Lower lobe of right lung (tissue), 2 donors: Measurements from ENCODE around the gene FAM240A. TPM values are rescaled to one million over a fixed set of nuclear protein-coding genes. Genes with fewer than 3 reads are reported as not detected.

Experiments used
- ATAC-seq, 2 donors: fragments of 200-7000 bp; cut with Tn5 transposase; one replicate each; pipeline ENCODE4 v1.9.1; 2020 to 2022; ENCODE audit warnings: mild to moderate bottlenecking in 2 of 2, moderate library complexity in 2 of 2
- DNase-seq: peaks from one replicate; pipeline ENCODE4 v3.0.0-alpha.2; 2020
- H3K27ac ChIP-seq: fragments of 200-600 bp; one replicate; pipeline ENCODE4 v1.8.0; 2022
- H3K27me3 ChIP-seq: fragments of 200-600 bp; one replicate; pipeline ENCODE4 v1.8.0; 2022; ENCODE audit warnings: low read depth
- H3K36me3 ChIP-seq: fragments of 200-600 bp; one replicate; pipeline ENCODE4 v1.8.0; 2022; ENCODE audit warnings: mild to moderate bottlenecking
- H3K4me1 ChIP-seq: fragments of 200-600 bp; one replicate; pipeline ENCODE4 v1.8.0; 2022
- H3K4me3 ChIP-seq: fragments of 200-600 bp; one replicate; pipeline ENCODE4 v1.8.0; 2022; ENCODE audit warnings: mild to moderate bottlenecking
- H3K9me3 ChIP-seq: fragments of 200-600 bp; one replicate; pipeline ENCODE4 v1.8.0; 2022
- CTCF ChIP-seq: fragments of 200-600 bp; IDR thresholded peaks from one replicate; pipeline ENCODE4 v1.8.0; 2022; ENCODE audit warnings: antibody characterized with exemption, mild to moderate bottlenecking
- intact Hi-C: fragments of 100-400 bp; cut with DNase I; formaldehyde crosslinking; loops from one replicate; pipeline ENCODE4 v1.11.0; 2022
- total RNA-seq: library from RNA; stranded (reverse); fragmentation: NEBNext Ultra II Directional; extraction: Animal tissue kit (Norgen Biotek cat#: 25700); gene quantifications from one replicate; pipeline ENCODE4 v1.2.1, GENCODE V29; 2021
- donor health status: DM: no; HTN: yes; CAD: no; lungs with severe emphysema.

FAM240A gene
- total RNA-seq, 1 donor from 2014 or later = not detected

DNA sequence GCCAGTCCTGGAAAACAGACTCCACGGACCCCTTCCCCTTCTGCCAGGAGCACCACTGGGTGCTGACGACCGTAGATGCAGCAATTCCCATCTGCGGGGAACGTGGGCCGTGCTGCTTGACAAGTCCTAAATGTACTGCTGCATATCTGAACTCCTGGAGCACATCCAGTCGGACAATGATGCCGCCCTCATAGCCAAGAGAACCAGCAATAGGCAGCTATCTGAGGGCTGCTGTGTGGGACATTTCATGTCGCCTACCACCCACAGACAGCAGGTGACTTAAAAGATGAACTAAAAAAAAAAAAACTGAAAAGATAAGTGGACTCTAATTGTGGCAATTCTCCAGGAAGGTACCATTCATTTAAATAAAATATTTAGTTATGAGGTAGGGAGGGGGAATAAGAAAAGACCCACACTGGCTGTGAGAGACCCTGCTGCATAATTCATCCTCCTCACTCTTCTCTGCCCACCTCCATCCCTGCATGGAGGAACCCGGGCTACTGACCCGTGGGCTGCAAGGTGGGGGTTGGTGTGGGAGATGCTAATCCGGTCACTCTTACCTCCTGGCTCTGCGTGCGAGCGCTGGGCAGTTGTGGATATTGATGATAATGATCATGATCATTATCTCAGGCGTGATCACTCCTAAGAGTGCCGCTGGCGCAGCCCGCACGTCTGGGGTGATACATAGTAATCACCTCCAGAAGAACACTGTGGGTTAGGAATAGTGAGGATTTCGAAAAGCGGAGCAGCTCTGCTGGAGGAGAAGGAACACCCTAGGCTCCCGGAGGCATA, 52.8 kb downstream of the FAM240A start:
- Histone ChIP-seq H3K9me3 (no peaks in the 10 kb centered on the region), H3K4me3 (no peak overlapping the region), H3K27ac (no peak overlapping the region), H3K27me3 (no peaks in the 10 kb centered on the region), H3K4me1 (peaks cover 9% of the 10 kb centered on the region), H3K36me3 (no peaks in the 10 kb centered on the region)
- intact Hi-C loops = no loop called here
- TF ChIP-seq CTCF = no peak
- ATAC-seq = no peak
- peak; percentile 30 for DNase-seq

- DNase-seq = peak; percentile 29
- Histone ChIP-seq H3K4me3 (no peak overlapping the region), H3K4me1 (peaks cover 9% of the 10 kb centered on the region), H3K36me3 (peaks cover under 1% of the 10 kb centered on the region), H3K27me3 (no peaks in the 10 kb centered on the region), H3K27ac (no peak overlapping the region), H3K9me3 (no peaks in the 10 kb centered on the region)
- TF ChIP-seq CTCF = no peak
- intact Hi-C loops = no loop called here
- ATAC-seq = no peak
These were observed 53.6 kb downstream of the FAM240A start for GRCh38 chr3:46665763-46666452.

- Histone ChIP-seq H3K36me3 (peaks cover 6% of the 10 kb centered on the region), H3K27ac (no peak overlapping the region), H3K4me3 (no peak overlapping the region), H3K4me1 (peaks cover 9% of the 10 kb centered on the region), H3K27me3 (no peaks in the 10 kb centered on the region), H3K9me3 (no peaks in the 10 kb centered on the region)
- intact Hi-C loops = no loop called here
- TF ChIP-seq CTCF = no peak
- DNase-seq (peak; percentile 32), ATAC-seq (peak; percentile 1 to 8)
These were observed 54.1 kb downstream of the FAM240A start for GRCh38 chr3:46666453-46666845.

DNA sequence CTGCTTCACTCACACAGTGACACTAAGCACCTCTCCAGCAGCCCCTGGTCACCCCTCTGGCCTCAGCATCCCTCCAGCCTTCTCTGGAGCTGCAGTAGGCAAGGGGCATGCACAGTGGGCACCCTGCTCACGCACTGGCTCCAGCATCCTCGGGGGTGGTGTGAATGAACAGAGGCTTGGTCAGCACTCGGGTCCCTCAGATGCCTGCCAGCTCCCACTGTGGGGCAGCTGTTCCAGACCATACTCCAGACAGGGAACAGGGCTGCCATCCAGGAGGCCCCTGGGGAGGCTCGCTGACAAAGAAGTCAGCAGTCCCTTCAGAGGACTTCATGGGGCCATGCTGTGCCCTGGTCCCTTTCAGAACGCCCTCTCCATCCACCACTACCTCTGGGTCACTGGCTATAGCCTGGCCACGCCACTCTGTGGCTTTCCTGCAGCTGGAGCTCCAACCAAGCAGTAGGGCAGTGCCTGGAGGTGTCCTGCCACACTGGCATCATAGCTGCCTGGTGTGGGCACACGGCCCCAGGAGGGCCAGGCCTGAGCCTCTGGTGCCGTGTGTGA, 54.8 kb downstream of the FAM240A start:
- no peak for TF ChIP-seq CTCF
- ATAC-seq = no peak
- H3K4me1 ChIP-seq = peaks cover 9% of the 10 kb centered on the region
- DNase-seq = peak; percentile 35
- no peak overlapping the region for H3K4me3 ChIP-seq
- no peak overlapping the region for H3K27ac ChIP-seq
- no peaks in the 10 kb centered on the region for H3K27me3 ChIP-seq
- intact Hi-C loops = no loop called here
- no peaks in the 10 kb centered on the region for H3K9me3 ChIP-seq
- H3K36me3 ChIP-seq = peaks cover 11% of the 10 kb centered on the region

- Histone ChIP-seq H3K36me3 (peaks cover 13% of the 10 kb centered on the region), H3K9me3 (no peaks in the 10 kb centered on the region), H3K27me3 (no peaks in the 10 kb centered on the region), H3K27ac (no peak overlapping the region), H3K4me3 (no peak overlapping the region), H3K4me1 (peaks cover 8% of the 10 kb centered on the region)
- DNase-seq (peak; percentile 34), ATAC-seq (no peak)
- no peak for TF ChIP-seq CTCF
- intact Hi-C loops = no loop called here
These were observed 55.3 kb downstream of the FAM240A start for GRCh38 chr3:46667657-46668056.
